ENCODE data around the gene IL6R.

- TF ChIP-seq POLR2AphosphoS5 (IDR thresholded peaks at IDR 0.05; ENCODE audit: borderline replicate concordance, low read depth, low read length) (no peak), EZH2 (IDR thresholded peaks at IDR 0.05) (no peak), FOXP2 (optimal IDR thresholded peaks at IDR 0.05; ENCODE audit: control extremely low read depth, extremely low read length, insufficient read depth) (no peak)
Observed at GRCh38 chr1:154465621-154466195, 60.6 kb downstream of the IL6R start.

Measured in SK-N-MC (cell line).